ENCODE measurements around the gene ACTR1A. TPM values are rescaled to one million over a fixed set of nuclear protein-coding genes. Genes with fewer than 3 reads are reported as not detected.

Gene ACTR1A
- total RNA-seq, 4 donors from 2014 or later = 212 to 261 (median 252) TPM

GRCh38 chr10:102545997-102546396, 43.5 kb upstream of the ACTR1A start:
- intact Hi-C loops (cut with DNase I; ENCODE audit: low total_unique reads) (no loop called here), in situ Hi-C loops (cut with MboI; ENCODE audit: low sequenced_read_pairs in 4 of 4) (no loop called here)
- H3K36me3 ChIP-seq = no peaks in the 10 kb centered on the region
- no peaks in the 10 kb centered on the region for H3K27me3 ChIP-seq
- H3K4me1 ChIP-seq = peaks cover 16 to 26% of the 10 kb centered on the region in 2 donors
- H3K4me3 ChIP-seq = no peak overlapping the region
- no peak for TF ChIP-seq CTCF (IDR thresholded peaks at IDR 0.05 in 4 of 5, conservative IDR thresholded peaks at IDR 0.05 in 1 of 5)
- H3K9me3 ChIP-seq = no peaks in the 10 kb centered on the region
- ATAC-seq = no peak
- DNase-seq = no peak
- no peak overlapping the region for H3K27ac ChIP-seq

GRCh38 chr10:102545265-102545871, 42.9 kb upstream of the ACTR1A start:
- no peak for ATAC-seq
- Histone ChIP-seq H3K4me1 (peaks cover 16 to 24% of the 10 kb centered on the region in 2 donors), H3K27me3 (no peaks in the 10 kb centered on the region), H3K9me3 (no peaks in the 10 kb centered on the region), H3K27ac (no peak overlapping the region), H3K36me3 (no peaks in the 10 kb centered on the region), H3K4me3 (no peak overlapping the region)
- in situ Hi-C loops (cut with MboI; ENCODE audit: low sequenced_read_pairs in 4 of 4) = no loop called here
- DNase-seq = no peak
- TF ChIP-seq POLR2A (IDR thresholded peaks at IDR 0.05) (no peak), CTCF (IDR thresholded peaks at IDR 0.05 in 4 of 5, conservative IDR thresholded peaks at IDR 0.05 in 1 of 5) (no peak)
- intact Hi-C loops (cut with DNase I; ENCODE audit: low total_unique reads) = no loop called here

GRCh38 chr10:102542800-102543418, 40.4 kb upstream of the ACTR1A start:
- no peaks in the 10 kb centered on the region for H3K36me3 ChIP-seq
- ATAC-seq = no peak

GRCh38 chr10:102540023-102540422, 37.5 kb upstream of the ACTR1A start:
- no peaks in the 10 kb centered on the region for H3K9me3 ChIP-seq
- no peak overlapping the region for H3K4me3 ChIP-seq
- TF ChIP-seq POLR2A (IDR thresholded peaks at IDR 0.05) (no peak), CTCF (IDR thresholded peaks at IDR 0.05 in 4 of 5, conservative IDR thresholded peaks at IDR 0.05 in 1 of 5) (peak in 1 of 5 experiments; percentile 10)
- peaks cover 0 to 4% of the 10 kb centered on the region in 2 donors for H3K4me1 ChIP-seq
- in situ Hi-C loops (cut with MboI; ENCODE audit: low sequenced_read_pairs in 4 of 4) (no loop called here), intact Hi-C loops (cut with DNase I; ENCODE audit: low total_unique reads) (no loop called here)
- DNase-seq (no peak), ATAC-seq (no peak)
- H3K27me3 ChIP-seq = no peaks in the 10 kb centered on the region
- H3K36me3 ChIP-seq = no peaks in the 10 kb centered on the region
- no peak overlapping the region for H3K27ac ChIP-seq

More at GRCh38 chr10:102542800-102543418, 40.4 kb upstream of the ACTR1A start:
- intact Hi-C loops (cut with DNase I; ENCODE audit: low total_unique reads) = no loop called here
- peaks cover 8 to 11% of the 10 kb centered on the region in 2 donors for H3K4me1 ChIP-seq
- H3K9me3 ChIP-seq = no peaks in the 10 kb centered on the region
- no peaks in the 10 kb centered on the region for H3K27me3 ChIP-seq
- no peak for TF ChIP-seq CTCF (IDR thresholded peaks at IDR 0.05 in 4 of 5, conservative IDR thresholded peaks at IDR 0.05 in 1 of 5)
- no peak for TF ChIP-seq POLR2A (IDR thresholded peaks at IDR 0.05)
- in situ Hi-C loops (cut with MboI; ENCODE audit: low sequenced_read_pairs in 4 of 4) = no loop called here
- H3K4me3 ChIP-seq = no peak overlapping the region
- no peak overlapping the region for H3K27ac ChIP-seq
- DNase-seq = no peak
